HEK293 (cell line): ENCODE results near the gene STAC.

Source experiments
- CTCF ChIA-PET: fragments of 350-600 bp; formaldehyde crosslinking; extraction: SDS; loops from one replicate; lab custom pipeline; 2021; ENCODE audit warnings: antibody characterized with exemption; lab: Yijun Ruan, JAX
- POLR2A ChIA-PET: fragments of 300-600 bp; formaldehyde crosslinking; extraction: SDS; loops from one replicate; lab custom pipeline; 2020; ENCODE audit warnings: antibody characterized with exemption, inconsistent platforms; lab: Yijun Ruan, JAX
- H3K27ac ChIP-seq: fragments of 200-500 bp; sonication (Bioruptor generic); 2 replicates; pipeline ENCODE4 v1.5.1; 2014; ENCODE audit warnings: low read depth, low read length, control low read depth, inconsistent platforms; ENCODE audit errors: extremely low read depth
- H3K36me3 ChIP-seq, 2 experiments: fragments of 200-500 bp in 1 of 2; sonication (Bioruptor generic) in 1 of 2; 1 replicate in 1 of 2; 2 replicates in 1 of 2; pipeline ENCODE4 v1.5.1; 2014 to 2017; ENCODE audit warnings: inconsistent platforms in 2 of 2, low read length in 2 of 2; ENCODE audit not compliant: control insufficient read depth in 2 of 2, insufficient read depth in 1 of 2
- H3K4me1 ChIP-seq: fragments of 200-500 bp; sonication (Bioruptor generic); 2 replicates; pipeline ENCODE4 v1.5.1; 2014; ENCODE audit warnings: mild to moderate bottlenecking, low read length, inconsistent platforms; ENCODE audit not compliant: control insufficient read depth, insufficient read depth
- H3K4me3 ChIP-seq: 2 replicates; pipeline ENCODE4 v1.5.1; 2011; ENCODE audit warnings: low read depth, mild to moderate bottlenecking, control low read depth, low read length, moderate library complexity
- H3K9me3 ChIP-seq: fragments of 200-500 bp; sonication (Bioruptor generic); 2 replicates; pipeline ENCODE4 v1.5.1; 2014; ENCODE audit warnings: low read depth, low read length, inconsistent platforms; ENCODE audit not compliant: control insufficient read depth, insufficient read depth
- HOXD13 ChIP-seq: sonication (generic); formaldehyde crosslinking; IDR thresholded peaks from 2 replicates; pipeline ENCODE4 v1.8.0; 2022; ENCODE audit warnings: missing genetic modification reagents, borderline replicate concordance
- KLF16 ChIP-seq: fragments of 450-650 bp; formaldehyde crosslinking; IDR thresholded peaks from 2 replicates; pipeline ENCODE4 v1.5.1; 2017; ENCODE audit warnings: missing biosample characterization, missing genetic modification characterization
- PRDM1 ChIP-seq: fragments of 450-650 bp; formaldehyde crosslinking; IDR thresholded peaks from 2 replicates; pipeline ENCODE4; 2016; ENCODE audit warnings: missing biosample characterization, missing genetic modification characterization
- SP2 ChIP-seq: fragments of 450-650 bp; formaldehyde crosslinking; IDR thresholded peaks from 2 replicates; pipeline ENCODE4 v1.5.1; 2016; ENCODE audit warnings: missing biosample characterization, missing genetic modification characterization
- ZIC2 ChIP-seq: fragments of 450-650 bp; formaldehyde crosslinking; IDR thresholded peaks from 2 replicates; pipeline ENCODE4 v1.5.1; 2016; ENCODE audit warnings: missing biosample characterization, missing genetic modification characterization
- ZNF112 ChIP-seq: fragments of 450-650 bp; formaldehyde crosslinking; IDR thresholded peaks from 2 replicates; pipeline ENCODE4 v1.5.0; 2017; ENCODE audit warnings: missing biosample characterization, missing genetic modification characterization
- ZNF211 ChIP-seq: fragments of 450-650 bp; formaldehyde crosslinking; IDR thresholded peaks from 2 replicates; pipeline ENCODE4 v1.5.1; 2016; ENCODE audit warnings: low read depth, missing biosample characterization, missing genetic modification characterization
- ZNF239 ChIP-seq: fragments of 450-650 bp; formaldehyde crosslinking; IDR thresholded peaks from 2 replicates; pipeline ENCODE4 v1.5.1; 2016; ENCODE audit warnings: missing biosample characterization, missing genetic modification characterization
- ZNF324 ChIP-seq: fragments of 450-650 bp; formaldehyde crosslinking; IDR thresholded peaks from 2 replicates; pipeline ENCODE4 v1.5.1; 2016; ENCODE audit warnings: missing biosample characterization, missing genetic modification characterization
- ZNF341 ChIP-seq: fragments of 450-650 bp; formaldehyde crosslinking; IDR thresholded peaks from 2 replicates; pipeline ENCODE4; 2016; ENCODE audit warnings: low read depth, missing biosample characterization, missing genetic modification characterization
- ZNF530 ChIP-seq: fragments of 450-650 bp; formaldehyde crosslinking; IDR thresholded peaks from 2 replicates; pipeline ENCODE4 v1.5.1; 2016; ENCODE audit warnings: low read depth, missing biosample characterization, missing genetic modification characterization
- ZNF792 ChIP-seq: fragments of 450-650 bp; formaldehyde crosslinking; IDR thresholded peaks from 2 replicates; pipeline ENCODE4 v1.5.1; 2016; ENCODE audit warnings: missing biosample characterization, missing genetic modification characterization
- ZNF830 ChIP-seq: fragments of 450-650 bp; IDR thresholded peaks from 2 replicates; pipeline ENCODE4 v1.5.0; 2018; ENCODE audit warnings: missing biosample characterization, missing genetic modification characterization, low read depth, mild to moderate bottlenecking, moderate library complexity
- TF ChIP-seq, protein P1 (sequence below): fragments of 450-650 bp; formaldehyde crosslinking; optimal IDR thresholded peaks from 2 replicates; pipeline ENCODE3; 2016; ENCODE audit warnings: missing biosample characterization, mild to moderate bottlenecking, missing genetic modification characterization
- TF ChIP-seq, protein P2 (sequence below): fragments of 450-650 bp; IDR thresholded peaks from 2 replicates; pipeline ENCODE4 v1.5.1; 2018; ENCODE audit warnings: missing biosample characterization, missing genetic modification characterization
- TF ChIP-seq, protein P3 (sequence below): fragments of 450-650 bp; formaldehyde crosslinking; IDR thresholded peaks from 2 replicates; pipeline ENCODE4 v1.5.1; 2017; ENCODE audit warnings: missing biosample characterization, missing genetic modification characterization
- TF ChIP-seq, protein P4 (sequence below): fragments of 450-650 bp; formaldehyde crosslinking; IDR thresholded peaks from 2 replicates; pipeline ENCODE4 v1.5.1; 2016; ENCODE audit warnings: missing biosample characterization, missing genetic modification characterization
- TF ChIP-seq, protein P5 (sequence below): fragments of 450-650 bp; formaldehyde crosslinking; IDR thresholded peaks from 2 replicates; pipeline ENCODE4 v1.5.1; 2016; ENCODE audit warnings: missing biosample characterization, missing genetic modification characterization

STAC gene

DNA sequence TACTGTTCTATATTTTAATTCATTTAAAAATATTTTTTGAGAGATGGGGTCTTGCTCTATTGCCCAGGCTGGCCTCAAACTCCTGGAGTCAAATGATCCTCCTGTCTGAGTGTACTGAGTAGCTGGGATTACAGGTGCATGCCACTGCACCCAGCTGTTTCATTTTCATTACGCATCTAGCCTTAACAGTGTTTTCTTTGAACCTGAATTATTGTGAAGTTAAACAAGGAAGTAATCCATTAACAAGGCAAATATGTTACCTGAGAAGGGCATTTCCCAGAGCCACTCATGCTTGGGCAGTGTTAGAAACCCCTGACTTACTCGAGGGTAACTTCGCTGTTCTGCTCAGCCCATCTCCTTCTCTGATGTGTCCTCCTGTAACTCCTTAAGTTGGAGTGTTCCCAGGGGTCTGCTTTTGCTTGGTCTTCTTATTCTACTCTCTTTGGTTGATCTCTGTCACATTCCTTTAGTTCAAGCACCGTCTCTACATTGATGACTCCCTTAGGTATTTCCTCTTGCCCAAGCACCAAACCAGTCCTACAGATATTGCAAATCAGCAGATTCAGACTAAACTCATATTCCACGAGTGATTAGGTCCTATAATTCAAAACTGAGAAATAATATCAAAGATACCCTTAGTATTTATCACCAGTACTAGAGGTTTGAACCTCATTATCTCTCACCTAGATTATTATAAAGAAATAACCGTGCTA, 107.9 kb downstream of the STAC start (continued):
- no peak for TF ChIP-seq ZNF239 (tag by site-specific recombination)
- no peak for TF ChIP-seq PRDM1 (tag by site-specific recombination)
- TF ChIP-seq, protein P1, sequence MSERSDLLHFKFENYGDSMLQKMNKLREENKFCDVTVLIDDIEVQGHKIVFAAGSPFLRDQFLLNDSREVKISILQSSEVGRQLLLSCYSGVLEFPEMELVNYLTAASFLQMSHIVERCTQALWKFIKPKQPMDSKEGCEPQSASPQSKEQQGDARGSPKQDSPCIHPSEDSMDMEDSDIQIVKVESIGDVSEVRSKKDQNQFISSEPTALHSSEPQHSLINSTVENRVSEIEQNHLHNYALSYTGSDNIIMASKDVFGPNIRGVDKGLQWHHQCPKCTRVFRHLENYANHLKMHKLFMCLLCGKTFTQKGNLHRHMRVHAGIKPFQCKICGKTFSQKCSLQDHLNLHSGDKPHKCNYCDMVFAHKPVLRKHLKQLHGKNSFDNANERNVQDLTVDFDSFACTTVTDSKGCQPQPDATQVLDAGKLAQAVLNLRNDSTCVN (tag by site-specific recombination), result no peak
- TF ChIP-seq ZNF324, result no peak

DNA sequence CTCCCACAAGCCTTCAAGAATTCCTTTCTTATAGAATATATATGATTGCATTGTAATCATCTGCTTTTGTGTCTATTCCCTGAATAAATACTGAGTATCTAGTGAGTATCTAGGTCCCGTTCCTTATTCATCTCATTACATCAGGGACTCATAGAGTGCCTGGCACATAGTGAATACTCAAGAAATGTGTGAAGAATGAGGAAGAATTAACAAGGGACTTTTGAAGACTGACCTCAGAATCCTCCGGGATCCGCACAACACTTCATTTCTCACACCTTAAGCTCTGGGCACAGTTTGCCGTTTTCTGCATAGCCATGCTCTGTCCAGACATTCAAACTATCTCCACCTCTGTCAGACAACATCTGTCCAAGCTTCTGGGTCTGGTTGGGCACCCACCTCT, 108.8 kb downstream of the STAC start:
- ChIA-PET POLR2A (no interaction called here), CTCF (interaction anchor here (0.7 kb wide), 1 partner anchor 322 kb away, joined by 3 read pairs; no protein-coding TSS in a partner anchor)

More for the DNA sequence above, 108.8 kb downstream of the STAC start:
- Histone ChIP-seq H3K4me3 (no peak overlapping the region), H3K4me1 (no peaks in the 10 kb centered on the region), H3K27ac (no peak overlapping the region), H3K36me3 (peaks cover 0 to 5% of the 10 kb centered on the region in 2 experiments; a peak in 1 of 3 replicates), H3K9me3 (no peaks in the 10 kb centered on the region)
- TF ChIP-seq, protein P2, sequence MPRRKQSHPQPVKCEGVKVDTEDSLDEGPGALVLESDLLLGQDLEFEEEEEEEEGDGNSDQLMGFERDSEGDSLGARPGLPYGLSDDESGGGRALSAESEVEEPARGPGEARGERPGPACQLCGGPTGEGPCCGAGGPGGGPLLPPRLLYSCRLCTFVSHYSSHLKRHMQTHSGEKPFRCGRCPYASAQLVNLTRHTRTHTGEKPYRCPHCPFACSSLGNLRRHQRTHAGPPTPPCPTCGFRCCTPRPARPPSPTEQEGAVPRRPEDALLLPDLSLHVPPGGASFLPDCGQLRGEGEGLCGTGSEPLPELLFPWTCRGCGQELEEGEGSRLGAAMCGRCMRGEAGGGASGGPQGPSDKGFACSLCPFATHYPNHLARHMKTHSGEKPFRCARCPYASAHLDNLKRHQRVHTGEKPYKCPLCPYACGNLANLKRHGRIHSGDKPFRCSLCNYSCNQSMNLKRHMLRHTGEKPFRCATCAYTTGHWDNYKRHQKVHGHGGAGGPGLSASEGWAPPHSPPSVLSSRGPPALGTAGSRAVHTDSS (tag by site-specific recombination), result no peak
- TF ChIP-seq ZNF341 (no peak), ZIC2 (no peak), ZNF830 (tag by site-specific recombination) (no peak), HOXD13 (CRISPR knock-in tag) (no peak), KLF16 (tag by site-specific recombination) (no peak), ZNF211 (tag by site-specific recombination) (no peak), ZNF530 (tag by site-specific recombination) (no peak), ZNF112 (tag by site-specific recombination) (no peak), SP2 (tag by site-specific recombination) (no peak), ZNF792 (tag by site-specific recombination) (no peak)
- TF ChIP-seq, protein P1 (tag by site-specific recombination), result no peak
- TF ChIP-seq, protein P3, sequence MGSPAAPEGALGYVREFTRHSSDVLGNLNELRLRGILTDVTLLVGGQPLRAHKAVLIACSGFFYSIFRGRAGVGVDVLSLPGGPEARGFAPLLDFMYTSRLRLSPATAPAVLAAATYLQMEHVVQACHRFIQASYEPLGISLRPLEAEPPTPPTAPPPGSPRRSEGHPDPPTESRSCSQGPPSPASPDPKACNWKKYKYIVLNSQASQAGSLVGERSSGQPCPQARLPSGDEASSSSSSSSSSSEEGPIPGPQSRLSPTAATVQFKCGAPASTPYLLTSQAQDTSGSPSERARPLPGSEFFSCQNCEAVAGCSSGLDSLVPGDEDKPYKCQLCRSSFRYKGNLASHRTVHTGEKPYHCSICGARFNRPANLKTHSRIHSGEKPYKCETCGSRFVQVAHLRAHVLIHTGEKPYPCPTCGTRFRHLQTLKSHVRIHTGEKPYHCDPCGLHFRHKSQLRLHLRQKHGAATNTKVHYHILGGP, result no peak
- TF ChIP-seq, protein P4, sequence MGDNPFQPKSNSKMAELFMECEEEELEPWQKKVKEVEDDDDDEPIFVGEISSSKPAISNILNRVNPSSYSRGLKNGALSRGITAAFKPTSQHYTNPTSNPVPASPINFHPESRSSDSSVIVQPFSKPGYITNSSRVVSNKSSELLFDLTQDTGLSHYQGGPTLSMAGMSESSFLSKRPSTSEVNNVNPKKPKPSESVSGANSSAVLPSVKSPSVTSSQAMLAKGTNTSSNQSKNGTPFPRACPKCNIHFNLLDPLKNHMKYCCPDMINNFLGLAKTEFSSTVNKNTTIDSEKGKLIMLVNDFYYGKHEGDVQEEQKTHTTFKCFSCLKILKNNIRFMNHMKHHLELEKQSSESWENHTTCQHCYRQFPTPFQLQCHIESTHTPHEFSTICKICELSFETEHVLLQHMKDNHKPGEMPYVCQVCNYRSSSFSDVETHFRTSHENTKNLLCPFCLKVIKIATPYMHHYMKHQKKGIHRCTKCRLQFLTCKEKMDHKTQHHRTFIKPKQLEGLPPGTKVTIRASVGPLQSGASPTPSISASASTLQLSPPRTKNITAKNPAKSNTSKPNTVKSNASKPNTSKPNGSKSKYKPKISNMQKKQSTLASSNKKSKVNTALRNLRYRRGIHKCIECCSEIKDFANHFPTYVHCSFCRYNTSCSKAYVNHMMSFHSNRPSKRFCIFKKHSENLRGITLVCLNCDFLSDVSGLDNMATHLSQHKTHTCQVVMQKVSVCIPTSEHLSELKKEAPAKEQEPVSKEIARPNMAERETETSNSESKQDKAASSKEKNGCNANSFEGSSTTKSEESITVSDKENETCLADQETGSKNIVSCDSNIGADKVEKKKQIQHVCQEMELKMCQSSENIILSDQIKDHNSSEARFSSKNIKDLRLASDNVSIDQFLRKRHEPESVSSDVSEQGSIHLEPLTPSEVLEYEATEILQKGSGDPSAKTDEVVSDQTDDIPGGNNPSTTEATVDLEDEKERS (tag by site-specific recombination), result no peak
- TF ChIP-seq, protein P5, sequence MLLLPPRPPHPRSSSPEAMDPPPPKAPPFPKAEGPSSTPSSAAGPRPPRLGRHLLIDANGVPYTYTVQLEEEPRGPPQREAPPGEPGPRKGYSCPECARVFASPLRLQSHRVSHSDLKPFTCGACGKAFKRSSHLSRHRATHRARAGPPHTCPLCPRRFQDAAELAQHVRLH (tag by site-specific recombination), result no peak
